NT2/D1 (cell line): Measurements from ENCODE around the gene CHD5.

Experiments
- YY1 ChIP-seq: IDR thresholded peaks from 2 replicates; pipeline ENCODE4 v1.6.1; 2011; ENCODE audit not compliant: insufficient read length, insufficient read depth
- ZNF274 ChIP-seq: IDR thresholded peaks from 2 replicates; pipeline ENCODE4 v1.6.1; 2011; ENCODE audit warnings: mild to moderate bottlenecking, low read depth, low read length

DNA sequence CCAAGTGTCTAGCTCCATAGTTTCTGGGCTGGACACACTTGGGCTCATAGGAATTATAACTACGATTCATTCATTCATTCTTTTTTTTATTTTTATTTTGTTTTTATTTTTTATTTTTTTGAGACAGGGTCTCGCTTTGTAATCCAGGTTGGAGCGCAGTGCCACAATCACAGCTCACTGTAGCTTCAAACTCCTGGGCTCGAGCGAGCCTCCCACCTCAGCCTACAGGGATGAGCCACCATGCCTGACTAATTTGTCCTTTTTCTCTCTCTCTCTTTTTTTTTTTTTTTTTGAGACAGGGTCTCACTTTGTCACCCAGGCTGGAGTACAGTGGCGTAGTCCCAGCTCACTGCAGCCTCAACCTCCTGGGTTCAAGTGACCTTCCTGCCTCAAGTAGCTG is 92.2 kb downstream of the CHD5 start:
- TF ChIP-seq YY1 (no peak), ZNF274 (no peak)
